ENCODE measurements around the gene ARHGAP24. TPM values are rescaled to one million over a fixed set of nuclear protein-coding genes. Genes with fewer than 3 reads are reported as not detected.

Gene ARHGAP24
- total and polyA plus RNA-seq, 3 experiments from 2014 or later, result not detected

DNA sequence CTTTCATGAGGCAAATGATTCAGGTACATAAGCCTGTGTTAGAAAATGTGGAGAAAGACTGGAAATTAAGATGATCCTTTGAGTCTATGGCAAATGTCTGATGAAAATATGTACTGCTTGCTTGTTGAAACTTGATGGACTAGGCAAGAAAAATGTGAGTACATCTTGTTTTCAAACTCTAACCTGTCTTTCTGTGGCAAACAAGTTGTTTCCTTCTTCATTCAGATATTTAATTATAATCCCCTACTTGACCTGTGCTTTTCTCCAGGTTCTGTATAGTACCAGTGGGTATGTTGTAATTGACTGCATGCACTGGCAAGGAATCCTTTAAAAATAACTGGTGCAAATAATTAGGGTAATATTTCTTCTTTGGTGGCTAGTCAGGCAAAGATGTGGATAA lies 136.7 kb downstream of the ARHGAP24 start:
- DNase-seq, result no peak
- POLR2A ChIA-PET, result no interaction called here
- H3K27me3 ChIP-seq (ENCODE audit: insufficient read depth, low read length, poor library complexity, severe bottlenecking), result no peaks in the 10 kb centered on the region
- CTCF ChIA-PET, result interaction anchor here (0.7 kb wide), 1 partner anchor 294 kb away, joined by 3 read pairs; no protein-coding TSS in a partner anchor
- no peaks in the 10 kb centered on the region for H3K9me3 ChIP-seq (ENCODE audit: low read length)
- no peak overlapping the region for H3K27ac ChIP-seq (ENCODE audit: low read depth, low read length)
- no peaks in the 10 kb centered on the region for H3K36me3 ChIP-seq (ENCODE audit: insufficient read depth, low read length)
- H3K27ac Mint-ChIP-seq, result no peak overlapping the region
- no peaks in the 10 kb centered on the region for H3K4me1 ChIP-seq (ENCODE audit: insufficient read depth, low read length)
- no peaks in the 10 kb centered on the region for H3K27me3 Mint-ChIP-seq
- H3K9me3 Mint-ChIP-seq, result peaks cover 2 to 3% (median 3%) of the 10 kb centered on the region in 5 donors
- H3K36me3 Mint-ChIP-seq, result no peaks in the 10 kb centered on the region
- H3K4me3 ChIP-seq (ENCODE audit: low read length), result no peak overlapping the region
- no peak overlapping the region for H3K4me3 Mint-ChIP-seq
- no peaks in the 10 kb centered on the region for H3K4me1 Mint-ChIP-seq

DNA sequence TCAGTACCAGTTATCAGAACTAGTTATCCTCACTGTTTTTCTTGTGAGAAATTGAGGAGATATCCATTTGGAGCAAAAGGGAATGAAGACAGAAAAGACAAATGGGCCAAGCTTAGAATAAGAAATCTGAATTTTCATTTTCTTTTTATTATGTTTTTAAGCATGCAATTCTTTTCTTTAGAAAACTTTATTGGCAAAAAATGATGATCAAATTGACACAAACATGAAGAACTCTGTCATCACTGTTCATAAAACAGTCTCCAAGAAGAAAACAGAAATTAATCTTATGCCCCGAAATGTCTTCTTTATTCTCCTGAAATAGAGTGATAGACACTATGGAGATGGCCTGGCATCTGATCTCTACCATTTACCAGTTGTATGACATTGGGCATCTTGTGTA lies 139.0 kb downstream of the ARHGAP24 start:
- H3K27me3 ChIP-seq (ENCODE audit: insufficient read depth, low read length, poor library complexity, severe bottlenecking), result no peaks in the 10 kb centered on the region
- ChIA-PET CTCF (no interaction called here), POLR2A (no interaction called here)
- DNase-seq, result no peak
- H3K9me3 ChIP-seq (ENCODE audit: low read length), result no peaks in the 10 kb centered on the region
- Mint-ChIP-seq H3K4me1 (no peaks in the 10 kb centered on the region), H3K27me3 (no peaks in the 10 kb centered on the region), H3K4me3 (no peak overlapping the region), H3K9me3 (peaks cover 0 to 3% (median 0%) of the 10 kb centered on the region in 5 donors), H3K36me3 (no peaks in the 10 kb centered on the region), H3K27ac (no peak overlapping the region)
- H3K4me3 ChIP-seq (ENCODE audit: low read length), result no peak overlapping the region
- H3K4me1 ChIP-seq (ENCODE audit: insufficient read depth, low read length), result no peaks in the 10 kb centered on the region
- no peaks in the 10 kb centered on the region for H3K36me3 ChIP-seq (ENCODE audit: insufficient read depth, low read length)
- no peak overlapping the region for H3K27ac ChIP-seq (ENCODE audit: low read depth, low read length)

DNA sequence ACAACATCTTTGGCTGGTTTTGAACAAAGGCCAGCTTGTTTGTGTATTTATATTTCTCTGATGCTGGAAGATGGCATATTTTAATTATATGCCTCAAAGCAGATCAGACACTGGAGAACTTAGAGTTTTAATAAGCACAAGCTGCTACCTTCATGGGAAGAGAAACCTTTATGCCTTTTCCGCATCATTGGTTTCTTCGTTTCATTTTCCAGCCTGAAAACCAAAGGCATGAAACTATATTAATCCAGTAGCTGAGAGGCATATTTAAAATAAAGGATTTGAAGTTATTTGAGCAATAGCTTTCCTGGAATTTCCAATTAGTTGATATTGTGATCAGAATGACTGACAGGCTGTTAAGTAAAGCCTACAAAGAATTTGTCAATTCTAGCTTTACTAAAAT lies 141.0 kb downstream of the ARHGAP24 start:
- no peaks in the 10 kb centered on the region for H3K4me1 ChIP-seq (ENCODE audit: insufficient read depth, low read length)
- H3K27ac Mint-ChIP-seq, result no peak overlapping the region
- H3K36me3 ChIP-seq (ENCODE audit: insufficient read depth, low read length), result no peaks in the 10 kb centered on the region
- H3K27ac ChIP-seq (ENCODE audit: low read depth, low read length), result no peak overlapping the region
- no peak for DNase-seq
- H3K4me3 Mint-ChIP-seq, result no peak overlapping the region
- no peaks in the 10 kb centered on the region for H3K4me1 Mint-ChIP-seq
- no peak overlapping the region for H3K4me3 ChIP-seq (ENCODE audit: low read length)
- no peaks in the 10 kb centered on the region for H3K9me3 ChIP-seq (ENCODE audit: low read length)
- POLR2A ChIA-PET, result no interaction called here
- H3K9me3 Mint-ChIP-seq, result peaks cover 0 to 2% (median 0%) of the 10 kb centered on the region in 5 donors
- CTCF ChIA-PET, result no interaction called here
- H3K27me3 Mint-ChIP-seq, result no peaks in the 10 kb centered on the region
- H3K27me3 ChIP-seq (ENCODE audit: insufficient read depth, low read length, poor library complexity, severe bottlenecking), result no peaks in the 10 kb centered on the region
- H3K36me3 Mint-ChIP-seq, result no peaks in the 10 kb centered on the region

DNA sequence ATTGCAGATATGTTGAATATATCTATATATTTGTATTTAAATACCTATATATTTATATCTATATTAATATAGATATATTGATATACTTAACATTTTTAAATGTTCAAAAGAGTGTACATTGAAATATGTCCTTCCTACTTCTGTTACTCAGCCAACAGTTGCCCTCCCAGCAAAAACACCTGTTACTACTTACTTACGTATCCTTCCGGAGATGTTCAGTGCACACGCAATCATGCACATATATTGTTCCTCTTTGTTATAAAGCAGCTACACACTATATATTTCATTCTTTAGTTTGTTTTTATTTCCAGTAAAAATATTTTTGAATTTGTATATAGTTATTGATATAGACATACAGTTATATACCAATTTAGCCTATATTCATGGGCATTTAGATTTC lies 142.3 kb downstream of the ARHGAP24 start:
- no peak for DNase-seq

DNA sequence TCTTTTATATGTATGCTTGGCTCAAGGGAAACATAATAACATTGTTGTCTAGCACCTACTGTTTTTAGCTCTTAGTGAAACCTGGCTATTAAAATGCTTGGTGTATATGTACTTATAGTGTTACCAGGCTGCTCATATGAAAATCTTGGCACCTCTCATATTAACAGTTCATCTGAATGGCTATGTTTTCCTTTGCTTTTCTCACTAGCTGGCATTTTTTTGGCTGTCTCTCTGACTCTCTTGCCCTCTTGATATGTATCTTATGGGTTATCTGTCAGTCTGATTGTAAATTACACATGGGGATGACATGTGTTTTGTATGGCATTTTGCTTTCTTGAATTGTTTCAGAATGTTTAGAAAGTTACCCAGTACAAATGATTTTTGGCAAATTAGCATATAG lies 158.0 kb downstream of the ARHGAP24 start:
- no peaks in the 10 kb centered on the region for H3K4me1 Mint-ChIP-seq

More for the DNA sequence above, 142.3 kb downstream of the ARHGAP24 start:
- H3K36me3 ChIP-seq (ENCODE audit: insufficient read depth, low read length), result no peaks in the 10 kb centered on the region
- Mint-ChIP-seq H3K36me3 (no peaks in the 10 kb centered on the region), H3K4me3 (no peak overlapping the region), H3K27me3 (no peaks in the 10 kb centered on the region), H3K27ac (no peak overlapping the region), H3K9me3 (peaks cover 0 to 9% (median 0%) of the 10 kb centered on the region in 5 donors), H3K4me1 (no peaks in the 10 kb centered on the region)
- no peak overlapping the region for H3K4me3 ChIP-seq (ENCODE audit: low read length)
- H3K27me3 ChIP-seq (ENCODE audit: insufficient read depth, low read length, poor library complexity, severe bottlenecking), result no peaks in the 10 kb centered on the region
- no peaks in the 10 kb centered on the region for H3K9me3 ChIP-seq (ENCODE audit: low read length)
- ChIA-PET CTCF (no interaction called here), POLR2A (no interaction called here)
- no peak overlapping the region for H3K27ac ChIP-seq (ENCODE audit: low read depth, low read length)
- H3K4me1 ChIP-seq (ENCODE audit: insufficient read depth, low read length), result no peaks in the 10 kb centered on the region

DNA sequence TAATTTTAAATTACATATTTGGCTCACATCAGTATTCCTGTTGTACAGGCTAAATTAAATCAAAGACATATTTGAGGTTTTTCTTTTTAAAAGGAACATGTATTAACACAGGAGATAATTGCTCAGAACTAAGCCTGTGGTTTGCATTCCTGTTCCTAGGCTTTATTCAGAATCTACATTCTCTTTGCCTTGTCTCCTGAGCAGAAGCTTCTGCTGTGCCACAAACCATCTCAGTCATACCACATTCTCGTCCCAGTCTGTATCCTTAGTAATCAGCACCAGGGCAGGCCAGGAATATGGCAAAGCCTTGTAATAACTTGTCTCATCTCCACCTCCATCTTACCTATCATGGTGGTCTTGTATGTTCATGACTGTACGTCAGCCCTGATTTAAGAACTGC lies 162.8 kb downstream of the ARHGAP24 start:
- H3K27me3 ChIP-seq (ENCODE audit: insufficient read depth, low read length, poor library complexity, severe bottlenecking), result no peaks in the 10 kb centered on the region
- H3K4me3 ChIP-seq (ENCODE audit: low read length), result no peak overlapping the region
- no peak for DNase-seq
- no peaks in the 10 kb centered on the region for H3K4me1 Mint-ChIP-seq
- H3K9me3 Mint-ChIP-seq, result peaks cover 0 to 20% (median 10%) of the 10 kb centered on the region in 5 donors
- H3K4me1 ChIP-seq (ENCODE audit: insufficient read depth, low read length), result no peaks in the 10 kb centered on the region
- no peaks in the 10 kb centered on the region for H3K36me3 Mint-ChIP-seq
- POLR2A ChIA-PET, result no interaction called here
- H3K27ac ChIP-seq (ENCODE audit: low read depth, low read length), result no peak overlapping the region
- no peaks in the 10 kb centered on the region for H3K36me3 ChIP-seq (ENCODE audit: insufficient read depth, low read length)
- no peak overlapping the region for H3K4me3 Mint-ChIP-seq
- H3K27me3 Mint-ChIP-seq, result peaks cover 0 to 3% of the 10 kb centered on the region in 2 donors
- CTCF ChIA-PET, result no interaction called here
- no peaks in the 10 kb centered on the region for H3K9me3 ChIP-seq (ENCODE audit: low read length)
- no peak overlapping the region for H3K27ac Mint-ChIP-seq

More for the DNA sequence above, 158.0 kb downstream of the ARHGAP24 start:
- Histone ChIP-seq H3K4me3 (ENCODE audit: low read length) (no peak overlapping the region), H3K9me3 (ENCODE audit: low read length) (no peaks in the 10 kb centered on the region), H3K27me3 (ENCODE audit: insufficient read depth, low read length, poor library complexity, severe bottlenecking) (no peaks in the 10 kb centered on the region), H3K4me1 (ENCODE audit: insufficient read depth, low read length) (no peaks in the 10 kb centered on the region), H3K36me3 (ENCODE audit: insufficient read depth, low read length) (no peaks in the 10 kb centered on the region), H3K27ac (ENCODE audit: low read depth, low read length) (no peak overlapping the region)
- Mint-ChIP-seq H3K27ac (no peak overlapping the region), H3K36me3 (no peaks in the 10 kb centered on the region), H3K27me3 (peaks cover 0 to 3% of the 10 kb centered on the region in 2 donors), H3K4me3 (no peak overlapping the region), H3K9me3 (peaks cover 4 to 36% (median 5%) of the 10 kb centered on the region in 5 donors)
- CTCF ChIA-PET, result no interaction called here
- DNase-seq, result no peak
- POLR2A ChIA-PET, result no interaction called here

DNA sequence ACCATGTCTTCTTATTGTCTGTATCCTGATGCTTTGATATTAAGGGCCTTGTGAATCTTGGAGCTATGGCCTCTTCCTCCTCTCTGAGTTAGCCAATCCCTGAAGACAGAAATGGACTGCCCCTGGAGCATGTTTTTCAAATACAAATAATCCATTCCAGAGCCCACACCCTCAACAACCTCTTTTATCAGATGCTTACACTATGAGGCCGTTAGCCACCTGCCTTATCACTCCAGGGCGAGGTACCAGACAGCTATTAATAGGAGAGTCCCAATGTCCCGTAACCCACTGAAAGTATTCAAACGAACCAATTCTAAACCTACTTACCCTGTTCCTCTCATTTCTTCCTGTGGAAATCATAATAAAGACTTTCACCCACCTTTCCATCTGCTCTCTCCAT lies 165.0 kb downstream of the ARHGAP24 start:
- Mint-ChIP-seq H3K4me1 (no peaks in the 10 kb centered on the region), H3K36me3 (no peaks in the 10 kb centered on the region), H3K4me3 (no peak overlapping the region), H3K27ac (no peak overlapping the region), H3K9me3 (peaks cover 0 to 14% (median 10%) of the 10 kb centered on the region in 5 donors), H3K27me3 (peaks cover 0 to under 1% of the 10 kb centered on the region in 2 donors)
- H3K27ac ChIP-seq (ENCODE audit: low read depth, low read length), result no peak overlapping the region
- H3K4me3 ChIP-seq (ENCODE audit: low read length), result no peak overlapping the region
- H3K9me3 ChIP-seq (ENCODE audit: low read length), result no peaks in the 10 kb centered on the region
- H3K27me3 ChIP-seq (ENCODE audit: insufficient read depth, low read length, poor library complexity, severe bottlenecking), result no peaks in the 10 kb centered on the region
- no peaks in the 10 kb centered on the region for H3K4me1 ChIP-seq (ENCODE audit: insufficient read depth, low read length)
- H3K36me3 ChIP-seq (ENCODE audit: insufficient read depth, low read length), result no peaks in the 10 kb centered on the region
- no peak for DNase-seq
- CTCF ChIA-PET, result no interaction called here
- POLR2A ChIA-PET, result no interaction called here

DNA sequence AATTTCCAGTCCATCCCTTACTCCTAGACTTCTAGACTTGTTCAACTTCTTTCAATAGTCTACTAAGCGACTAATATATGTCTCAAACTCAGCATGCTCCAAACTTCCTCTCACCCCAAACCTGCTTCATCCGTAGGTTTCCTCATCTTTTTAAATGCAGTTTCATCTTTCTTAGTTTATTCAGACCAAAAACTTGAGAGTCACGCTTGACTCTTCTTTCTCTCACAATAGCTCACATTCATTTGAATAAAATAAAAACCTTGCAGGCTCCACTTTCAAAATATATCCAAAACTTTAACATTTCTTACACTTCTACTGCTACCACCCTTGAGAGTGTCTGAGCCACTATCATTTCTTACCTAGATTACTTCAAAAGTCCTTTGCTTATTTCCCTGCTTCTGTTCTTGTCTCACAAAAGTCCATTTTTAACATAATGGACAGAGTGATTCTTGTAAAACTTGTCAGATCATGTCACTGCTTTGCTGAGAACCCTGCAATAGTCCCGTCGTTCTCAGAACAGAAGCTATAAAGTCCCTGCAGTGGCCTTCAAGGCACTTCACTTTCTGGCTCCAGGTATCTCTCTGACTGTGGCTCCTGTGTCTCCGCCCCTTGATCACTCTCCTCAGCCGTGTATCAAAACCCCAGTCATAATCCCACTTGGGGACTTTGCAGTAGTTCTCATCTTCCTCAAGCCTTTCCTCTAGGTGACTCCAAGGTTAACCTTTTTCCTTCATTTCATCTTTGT lies 167.6 kb downstream of the ARHGAP24 start:
- CTCF ChIA-PET, result no interaction called here
- no peaks in the 10 kb centered on the region for H3K27me3 Mint-ChIP-seq

More for the DNA sequence above, 167.6 kb downstream of the ARHGAP24 start:
- Mint-ChIP-seq H3K4me3 (no peak overlapping the region), H3K9me3 (peaks cover 0 to 20% (median 6%) of the 10 kb centered on the region in 5 donors), H3K27ac (no peak overlapping the region), H3K4me1 (no peaks in the 10 kb centered on the region), H3K36me3 (no peaks in the 10 kb centered on the region)
- Histone ChIP-seq H3K4me1 (ENCODE audit: insufficient read depth, low read length) (no peaks in the 10 kb centered on the region), H3K27me3 (ENCODE audit: insufficient read depth, low read length, poor library complexity, severe bottlenecking) (no peaks in the 10 kb centered on the region), H3K4me3 (ENCODE audit: low read length) (no peak overlapping the region), H3K27ac (ENCODE audit: low read depth, low read length) (no peak overlapping the region), H3K9me3 (ENCODE audit: low read length) (no peaks in the 10 kb centered on the region), H3K36me3 (ENCODE audit: insufficient read depth, low read length) (no peaks in the 10 kb centered on the region)
- POLR2A ChIA-PET, result no interaction called here
- no peak for DNase-seq
